B cell (primary cell): ENCODE results near the gene VIL1. TPM values are rescaled to one million over a fixed set of nuclear protein-coding genes. Genes with fewer than 3 reads are reported as not detected.

Experiments used
- ATAC-seq: fragments of 200-7000 bp; cut with Tn5 transposase; one replicate; pipeline ENCODE4 v1.10.0; 2021; ENCODE audit warnings: low read depth, mild to moderate bottlenecking, moderate number of reproducible peaks, moderate library complexity
- CTCF ChIA-PET: fragments of 350-600 bp; sonication (Branson Sonifier 250); formaldehyde crosslinking; loops from one replicate; lab custom pipeline; 2021; ENCODE audit warnings: antibody characterized with exemption, inconsistent platforms; lab: Charles Lee
- POLR2A ChIA-PET: fragments of 350-600 bp; sonication (Branson Sonifier 250); formaldehyde crosslinking; loops from one replicate; lab custom pipeline; 2021; ENCODE audit warnings: antibody characterized with exemption; lab: Charles Lee
- DNase-seq: peaks from one replicate; pipeline ENCODE4 v3.0.0; 2013
- H2AFZ ChIP-seq: 2 replicates; pipeline ENCODE4 v1.6.1; 2012; ENCODE audit warnings: mild to moderate bottlenecking, low read depth, low read length; ENCODE audit not compliant: insufficient read depth, poor library complexity, severe bottlenecking
- H3K27ac ChIP-seq, 2 donors: 1 replicate in 1 of 2; 2 replicates in 1 of 2; pipeline ENCODE4 v1.5.1; 2012 to 2013; ENCODE audit warnings: low read length in 2 of 2, mild to moderate bottlenecking in 2 of 2, moderate library complexity in 1 of 2
- H3K27me3 ChIP-seq, 4 experiments: fragments of 200-600 bp in 1 of 4; sonication (generic) in 1 of 4; replicated peaks in 1 of 4; 1 replicate in 2 of 4; 2 replicates in 2 of 4; pipeline versions ENCODE4 v1.6.1 to v1.7.0; 2013 to 2016; ENCODE audit warnings: low read length in 3 of 4, mild to moderate bottlenecking in 2 of 4, mixed read lengths in 1 of 4, moderate library complexity in 1 of 4; ENCODE audit not compliant: insufficient read depth in 4 of 4, control insufficient read depth in 3 of 4; ENCODE audit errors: control extremely low read depth in 1 of 4
- H3K36me3 ChIP-seq, 2 experiments: replicated peaks in 1 of 2; 1 replicate in 1 of 2; 2 replicates in 1 of 2; pipeline versions ENCODE4 v1.6.1 to v1.7.1; 2013; ENCODE audit warnings: low read length in 1 of 2; ENCODE audit not compliant: insufficient read depth in 2 of 2, control insufficient read depth in 1 of 2; ENCODE audit errors: control extremely low read depth in 1 of 2, extremely low read depth in 1 of 2
- H3K4me1 ChIP-seq, 2 donors: fragments of 200-600 bp in 1 of 2; sonication (generic) in 1 of 2; 1 replicate in 1 of 2; 2 replicates in 1 of 2; pipeline versions ENCODE4 v1.5.1 to v1.6.1; 2013 to 2017; ENCODE audit warnings: low read length in 2 of 2; ENCODE audit not compliant: control insufficient read depth in 2 of 2, insufficient read depth in 2 of 2
- H3K4me2 ChIP-seq: replicated peaks from 2 replicates; pipeline ENCODE3; 2012; ENCODE audit warnings: mild to moderate bottlenecking, low read depth, low read length; ENCODE audit not compliant: poor library complexity, severe bottlenecking
- H3K4me3 ChIP-seq, 5 experiments: fragments of 200-600 bp in 1 of 5; sonication (generic) in 1 of 5; 1 replicate in 3 of 5; 2 replicates in 2 of 5; pipeline versions ENCODE4 v1.5.1 to v1.7.0; 2011 to 2016; ENCODE audit warnings: low read length in 4 of 5, mild to moderate bottlenecking in 4 of 5, low read depth in 2 of 5, control low read depth in 1 of 5, moderate library complexity in 1 of 5; ENCODE audit not compliant: insufficient read depth in 1 of 5; ENCODE audit errors: control extremely low read depth in 1 of 5, extremely low read depth in 1 of 5
- H3K79me2 ChIP-seq: fragments of 200-600 bp; sonication (generic); one replicate; pipeline ENCODE4 v1.6.0; 2016; ENCODE audit warnings: low read length; ENCODE audit not compliant: control insufficient read depth, insufficient read depth
- H3K9ac ChIP-seq: fragments of 200-600 bp; sonication (generic); 2 replicates; pipeline ENCODE4 v1.6.1; 2017; ENCODE audit warnings: mild to moderate bottlenecking, low read length, moderate library complexity
- H3K9me3 ChIP-seq, 3 donors: one replicate each; pipeline versions ENCODE4 v1.6.1 to v1.7.1; 2013; ENCODE audit warnings: low read length in 2 of 3; ENCODE audit not compliant: control insufficient read depth in 2 of 3, insufficient read depth in 1 of 3; ENCODE audit errors: control extremely low read depth in 1 of 3
- H4K20me1 ChIP-seq: 2 replicates; pipeline ENCODE4 v1.6.0; 2012; ENCODE audit warnings: mild to moderate bottlenecking, low read length; ENCODE audit not compliant: insufficient read depth, control insufficient read depth, poor library complexity, severe bottlenecking
- H3K27ac Mint-ChIP-seq: one replicate; pipeline ENCODE4 v1.8.0; 2021; ENCODE audit warnings: mixed read lengths
- H3K27me3 Mint-ChIP-seq: one replicate; pipeline ENCODE4 v1.8.0; 2021; ENCODE audit warnings: mixed read lengths
- H3K4me1 Mint-ChIP-seq: one replicate; pipeline ENCODE4 v1.8.0; 2021; ENCODE audit warnings: mixed read lengths
- H3K4me3 Mint-ChIP-seq: one replicate; pipeline ENCODE4 v1.8.0; 2021; ENCODE audit warnings: mixed read lengths
- H3K9me3 Mint-ChIP-seq: one replicate; pipeline ENCODE4 v1.8.0; 2022; ENCODE audit warnings: mixed read lengths; ENCODE audit not compliant: insufficient read depth
- EZH2 ChIP-seq: IDR thresholded peaks from 2 replicates; pipeline ENCODE4 v1.6.1; 2012; ENCODE audit warnings: borderline replicate concordance, low read depth, mild to moderate bottlenecking, moderate library complexity, low read length; ENCODE audit not compliant: insufficient read depth, poor library complexity, severe bottlenecking
- WGBS: methylation state at CpG from one replicate; pipeline ENCODE4 v1.1.5; 2013; ENCODE audit warnings: missing lambda C conversion rate; ENCODE audit not compliant: insufficient coverage; 5-methylcytosine and 5-hydroxymethylcytosine counted together
- intact Hi-C: fragments of 100-400 bp; cut with micrococcal nuclease; formaldehyde crosslinking; loops from one replicate; pipeline ENCODE4 v1.10.0; 2022
- polyA plus RNA-seq: library from polyadenylated mRNA; depleted of rRNA; stranded (reverse); fragments of >200 nt; gene quantifications from 2 replicates; pipeline ENCODE4 v1.2.3, GENCODE V29; 2012
- small RNA-seq: library from RNA; depleted of rRNA; stranded (forward); fragments of <200 nt; gene quantifications from one replicate; pipeline ENCODE3, GENCODE V24; 2012; ENCODE audit warnings: low replicate concordance, low read depth; ENCODE audit not compliant: insufficient read length
- total RNA-seq, 2 donors: library from RNA; stranded (reverse); fragments of 120-200 nt in 1 of 2; gene quantifications; 1 replicate in 1 of 2; 2 replicates in 1 of 2; pipeline versions ENCODE4 v1.2.3 to v1.2.4, GENCODE V29; 2013 to 2022
- TF ChIP-seq, protein P1 (sequence below): fragments of 200-600 bp; IDR thresholded peaks from one replicate; pipeline ENCODE4 v1.8.0; 2022; ENCODE audit warnings: antibody characterized with exemption, mild to moderate bottlenecking

Gene VIL1
- total and polyA plus RNA-seq, 2 donors (not counting 1 experiment from before 2014, with no cell fraction given), result not detected

DNA sequence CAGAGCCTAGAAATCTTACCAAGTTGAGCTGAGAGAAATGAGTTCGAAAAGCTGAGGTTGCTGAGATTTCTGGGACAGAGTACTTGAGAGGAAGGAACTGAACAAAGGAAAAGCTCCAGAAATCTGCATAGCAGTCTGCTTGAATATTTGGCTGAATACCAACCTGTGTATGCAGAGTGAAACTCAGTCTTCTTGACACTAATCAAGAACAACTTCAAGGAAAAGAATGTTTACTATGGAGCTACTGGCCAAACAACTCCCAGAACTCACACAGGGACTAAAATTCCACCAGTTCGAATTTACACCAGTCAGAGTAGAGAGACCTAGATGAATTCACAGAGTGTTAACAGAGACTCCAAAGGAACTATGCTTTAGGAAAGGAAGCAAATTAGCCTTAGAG is 82.7 kb downstream of the VIL1 start:
- H3K9me3 Mint-ChIP-seq, result no peaks in the 10 kb centered on the region
- DNase-seq (no peak), ATAC-seq (no peak)
- Histone ChIP-seq H4K20me1 (no peaks in the 10 kb centered on the region), H3K27ac (no peak overlapping the region), H3K4me2 (no peak overlapping the region), H3K27me3 (no peaks in the 10 kb centered on the region), H3K9me3 (no peaks in the 10 kb centered on the region), H3K36me3 (peaks cover 3 to 14% of the 10 kb centered on the region in 2 experiments), H3K4me1 (no peaks in the 10 kb centered on the region), H3K9ac (no peak overlapping the region), H2AFZ (no peak overlapping the region), H3K4me3 (no peak overlapping the region), H3K79me2 (no peaks in the 10 kb centered on the region)
- intact Hi-C loops, result no loop called here
- no peak overlapping the region for H3K4me3 Mint-ChIP-seq
- H3K27me3 Mint-ChIP-seq, result no peaks in the 10 kb centered on the region
- peaks cover 2% of the 10 kb centered on the region for H3K4me1 Mint-ChIP-seq
- 67% methylated on average over 1 of the region's 2 CpGs for WGBS
- no peak for TF ChIP-seq EZH2
- TF ChIP-seq, protein P1, sequence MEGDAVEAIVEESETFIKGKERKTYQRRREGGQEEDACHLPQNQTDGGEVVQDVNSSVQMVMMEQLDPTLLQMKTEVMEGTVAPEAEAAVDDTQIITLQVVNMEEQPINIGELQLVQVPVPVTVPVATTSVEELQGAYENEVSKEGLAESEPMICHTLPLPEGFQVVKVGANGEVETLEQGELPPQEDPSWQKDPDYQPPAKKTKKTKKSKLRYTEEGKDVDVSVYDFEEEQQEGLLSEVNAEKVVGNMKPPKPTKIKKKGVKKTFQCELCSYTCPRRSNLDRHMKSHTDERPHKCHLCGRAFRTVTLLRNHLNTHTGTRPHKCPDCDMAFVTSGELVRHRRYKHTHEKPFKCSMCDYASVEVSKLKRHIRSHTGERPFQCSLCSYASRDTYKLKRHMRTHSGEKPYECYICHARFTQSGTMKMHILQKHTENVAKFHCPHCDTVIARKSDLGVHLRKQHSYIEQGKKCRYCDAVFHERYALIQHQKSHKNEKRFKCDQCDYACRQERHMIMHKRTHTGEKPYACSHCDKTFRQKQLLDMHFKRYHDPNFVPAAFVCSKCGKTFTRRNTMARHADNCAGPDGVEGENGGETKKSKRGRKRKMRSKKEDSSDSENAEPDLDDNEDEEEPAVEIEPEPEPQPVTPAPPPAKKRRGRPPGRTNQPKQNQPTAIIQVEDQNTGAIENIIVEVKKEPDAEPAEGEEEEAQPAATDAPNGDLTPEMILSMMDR, result no peak
- ChIA-PET POLR2A (no interaction called here), CTCF (interaction anchor here (0.7 kb wide), 1 partner anchor 9 kb away, joined by 3 read pairs; no protein-coding TSS in a partner anchor)
- H3K27ac Mint-ChIP-seq, result no peak overlapping the region

Small RNAs within 50 kb of the gene (small RNA-seq; reads per million reads assigned to genes)
- 2,201 reads per million, percentile 99 among the genes with 10 or more reads in this experiment for gene MIR26B

Other genes starting within 250 kb of the VIL1 start
- 343 and 352 TPM in 2 replicates for gene ARPC2, start 201.9 kb upstream of the VIL1 start, total RNA-seq
- gene ARPC2, start 201.9 kb upstream of the VIL1 start, polyA plus RNA-seq, result 309 and 314 TPM in 2 replicates
- gene GPBAR1, start 158.1 kb upstream of the VIL1 start, total RNA-seq, result 0.81 and 1.5 TPM in 2 replicates
- gene GPBAR1, start 158.1 kb upstream of the VIL1 start, polyA plus RNA-seq, result 0.66 and 1.2 TPM in 2 replicates
- 62.7 and 65.7 TPM in 2 replicates for gene AAMP, start 149.0 kb upstream of the VIL1 start, total RNA-seq
- gene AAMP, start 149.0 kb upstream of the VIL1 start, polyA plus RNA-seq, result 56.4 and 86.9 TPM in 2 replicates
- 29.7 and 30.7 TPM in 2 replicates for gene PNKD, start 148.6 kb upstream of the VIL1 start, total RNA-seq
- gene PNKD, start 148.6 kb upstream of the VIL1 start, polyA plus RNA-seq, result 37.9 and 55.8 TPM in 2 replicates
- gene TMBIM1, start 126.6 kb upstream of the VIL1 start, total RNA-seq, result 128 and 137 TPM in 2 replicates
- 68.7 and 72.5 TPM in 2 replicates for gene TMBIM1, start 126.6 kb upstream of the VIL1 start, polyA plus RNA-seq
- not detected in 2 replicates for gene CATIP, start 62.3 kb upstream of the VIL1 start, total RNA-seq
- gene CATIP, start 62.3 kb upstream of the VIL1 start, polyA plus RNA-seq, result not detected in 2 replicates
- 6.5 and 7.0 TPM in 2 replicates for gene SLC11A1, start 36.9 kb upstream of the VIL1 start, total RNA-seq
- gene SLC11A1, start 36.9 kb upstream of the VIL1 start, polyA plus RNA-seq, result 25.1 and 65.3 TPM in 2 replicates
- gene CTDSP1, start 19.3 kb upstream of the VIL1 start, total RNA-seq, result 204 and 207 TPM in 2 replicates
- 68.1 and 99.8 TPM in 2 replicates for gene CTDSP1, start 19.3 kb upstream of the VIL1 start, polyA plus RNA-seq
- gene USP37, start 149.2 kb downstream of the VIL1 start, total RNA-seq, result 29.0 and 32.4 TPM in 2 replicates
- gene USP37, start 149.2 kb downstream of the VIL1 start, polyA plus RNA-seq, result 3.1 and 5.2 TPM in 2 replicates
- gene CNOT9, start 149.7 kb downstream of the VIL1 start, total RNA-seq, result 54.5 and 66.9 TPM in 2 replicates
- 27.7 and 28.0 TPM in 2 replicates for gene CNOT9, start 149.7 kb downstream of the VIL1 start, polyA plus RNA-seq
- 0.62 TPM in 1 of 2 replicates, not detected in the other for gene PLCD4, start 188.8 kb downstream of the VIL1 start, total RNA-seq
- 0.14 and 0.25 TPM in 2 replicates for gene PLCD4, start 188.8 kb downstream of the VIL1 start, polyA plus RNA-seq
- 51.1 and 56.1 TPM in 2 replicates for gene ZNF142, start 240.5 kb downstream of the VIL1 start, total RNA-seq
- 23.5 and 26.7 TPM in 2 replicates for gene ZNF142, start 240.5 kb downstream of the VIL1 start, polyA plus RNA-seq
- gene BCS1L, start 240.6 kb downstream of the VIL1 start, total RNA-seq, result 56.1 and 60.1 TPM in 2 replicates
- gene BCS1L, start 240.6 kb downstream of the VIL1 start, polyA plus RNA-seq, result 84.4 and 104 TPM in 2 replicates